Fibroblast of lung (primary cell): ENCODE data around the gene DCBLD2. TPM values are rescaled to one million over a fixed set of nuclear protein-coding genes. Genes with fewer than 3 reads are reported as not detected.
A peak's percentile ranks its signal among the peaks of the same experiment; 100 is the strongest.
"Not testable (repeated sequence)": the region's sequence is repeated elsewhere in the genome, so short reads cannot be mapped to it uniquely, and the experiment has no call there.

Experiments used
- DNase-seq, 2 donors: peaks; one replicate each; pipeline versions ENCODE4 v3.0.0 to v3.0.0-alpha.2; 2010; ENCODE audit warnings: low read depth in 2 of 2
- H2AFZ ChIP-seq: 2 replicates; pipeline ENCODE4 v1.5.1; 2012; ENCODE audit warnings: low read length, control low read depth, inconsistent platforms
- H3K27ac ChIP-seq: 2 replicates; pipeline ENCODE4 v1.5.1; 2011; ENCODE audit warnings: low read length, control low read depth; ENCODE audit not compliant: insufficient read depth
- H3K27me3 ChIP-seq: 2 replicates; pipeline ENCODE4 v1.5.1; 2011; ENCODE audit warnings: mild to moderate bottlenecking, low read length; ENCODE audit not compliant: control insufficient read depth, insufficient read depth
- H3K36me3 ChIP-seq: 2 replicates; pipeline ENCODE4 v1.5.1; 2011; ENCODE audit warnings: low read length; ENCODE audit not compliant: control insufficient read depth, insufficient read depth
- H3K4me1 ChIP-seq: 2 replicates; pipeline ENCODE4 v1.5.1; 2011; ENCODE audit warnings: low read length; ENCODE audit not compliant: control insufficient read depth, insufficient read depth; ENCODE audit errors: extremely low read depth
- H3K4me2 ChIP-seq: 2 replicates; pipeline ENCODE4 v1.5.1; 2011; ENCODE audit warnings: low read length, control low read depth; ENCODE audit not compliant: insufficient read depth; ENCODE audit errors: extremely low read depth
- H3K4me3 ChIP-seq, 4 experiments: fragments of 200-600 bp in 1 of 4; sonication (generic) in 1 of 4; replicated peaks in 1 of 4; 2 replicates each; pipeline ENCODE4 v1.5.1; 2011 to 2016; ENCODE audit warnings: low read length in 4 of 4, low read depth in 3 of 4, mild to moderate bottlenecking in 3 of 4, control low read depth in 2 of 4, inconsistent platforms in 1 of 4, mixed read lengths in 1 of 4; ENCODE audit not compliant: insufficient read depth in 1 of 4; ENCODE audit errors: control extremely low read depth in 1 of 4
- H3K79me2 ChIP-seq: 2 replicates; pipeline ENCODE4 v1.5.1; 2012; ENCODE audit warnings: mild to moderate bottlenecking, low read length, inconsistent platforms; ENCODE audit not compliant: control insufficient read depth, insufficient read depth
- H3K9ac ChIP-seq: 2 replicates; pipeline ENCODE4 v1.5.1; 2011; ENCODE audit warnings: mild to moderate bottlenecking, low read length, control low read depth; ENCODE audit not compliant: insufficient read depth
- H3K9me3 ChIP-seq: 2 replicates; pipeline ENCODE4 v1.5.1; 2012; ENCODE audit warnings: low read depth, low read length; ENCODE audit not compliant: control insufficient read depth, insufficient read depth
- H4K20me1 ChIP-seq: 2 replicates; pipeline ENCODE4 v1.5.1; 2011; ENCODE audit warnings: low read length; ENCODE audit not compliant: control insufficient read depth, insufficient read depth; ENCODE audit errors: extremely low read depth
- CTCF ChIP-seq, 2 donors: IDR thresholded peaks in 1 of 2; conservative IDR thresholded peaks in 1 of 2; 1 replicate in 1 of 2; 2 replicates in 1 of 2; pipeline ENCODE4 v1.5.1; 2011 to 2012; ENCODE audit warnings: low read length in 2 of 2, control low read depth in 1 of 2, inconsistent platforms in 1 of 2, low read depth in 1 of 2, mild to moderate bottlenecking in 1 of 2
- EZH2 ChIP-seq: IDR thresholded peaks from 2 replicates; pipeline ENCODE4 v1.5.1; 2012; ENCODE audit warnings: low read length, control low read depth, mild to moderate bottlenecking; ENCODE audit errors: missing control alignments
- polyA plus RNA-seq, 2 donors: library from polyadenylated mRNA; depleted of rRNA in 1 of 2; stranded (reverse) in 1 of 2; unstranded in 1 of 2; fragments of >200 nt; gene quantifications; 2 replicates each; pipeline ENCODE4 v1.2.1, GENCODE V29; 2011 to 2012; ENCODE audit warnings: missing spikeins in 1 of 2
- total RNA-seq: library from RNA; depleted of rRNA; stranded (reverse); fragments of >200 nt; gene quantifications from 2 replicates; pipeline ENCODE4 v1.2.1, GENCODE V29; 2014

DCBLD2 gene
- total and polyA plus RNA-seq, 2 donors (not counting 1 experiment from before 2014, with no cell fraction given) = 98.1 to 195 TPM

DNA sequence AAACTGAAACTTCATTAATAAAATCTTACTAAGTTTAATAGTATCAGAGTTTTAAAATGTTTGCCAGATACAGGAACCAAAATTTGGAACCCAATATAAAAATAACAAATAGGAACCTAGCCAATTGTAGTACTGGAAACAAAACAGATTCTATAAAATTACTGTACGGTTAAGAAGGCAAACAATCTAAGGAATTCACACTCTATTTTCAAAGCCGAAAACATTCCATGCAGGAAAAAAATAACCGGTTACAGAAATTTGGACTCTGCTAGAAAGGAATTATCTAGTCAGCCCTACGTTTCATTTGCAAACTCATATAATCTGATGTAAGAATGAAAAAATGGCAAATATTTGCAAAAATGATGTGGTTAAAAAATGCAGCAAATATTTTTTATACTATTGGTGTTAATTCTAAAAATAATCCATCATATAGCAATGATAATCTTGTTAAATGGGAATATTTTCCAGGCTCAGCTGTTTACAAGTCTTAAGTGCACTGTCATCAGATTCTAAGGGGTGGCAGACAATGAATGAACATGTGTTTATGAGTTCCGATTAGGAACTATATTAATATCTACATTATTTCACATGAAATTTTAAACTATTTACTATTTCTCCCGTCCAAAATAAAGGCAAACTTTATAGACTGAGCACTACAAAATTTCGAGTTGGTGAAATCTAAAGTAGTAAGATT is 58.1 kb downstream of the DCBLD2 start:
- TF ChIP-seq EZH2 (no peak), CTCF (conservative IDR thresholded peaks at IDR 0.05 in 1 of 2, IDR thresholded peaks at IDR 0.05 in 1 of 2; ENCODE audit: low read depth in 1 of 2, low read length in 2 of 2) (no peak)
- no peaks in the 10 kb centered on the region for H3K27me3 ChIP-seq
- peaks cover 7% of the 10 kb centered on the region for H3K4me1 ChIP-seq
- H3K27ac ChIP-seq = no peak overlapping the region
- no peak overlapping the region for H3K9ac ChIP-seq
- peak overlapping the region; percentile 26 for H3K4me2 ChIP-seq
- no peak overlapping the region for H2AFZ ChIP-seq
- no peaks in the 10 kb centered on the region for H3K9me3 ChIP-seq
- peaks cover 53% of the 10 kb centered on the region for H3K79me2 ChIP-seq
- peaks cover under 1% of the 10 kb centered on the region for H3K36me3 ChIP-seq
- peak in 1 of 2 donors; percentile 45 for DNase-seq
- H4K20me1 ChIP-seq = no peaks in the 10 kb centered on the region
- peak overlapping the region in 1 of 4 experiments; percentile 13 for H3K4me3 ChIP-seq

GRCh38 chr3:98839846-98840245 is 61.6 kb downstream of the DCBLD2 start:
- H3K4me1 ChIP-seq = no peaks in the 10 kb centered on the region
- H3K4me3 ChIP-seq = no peak overlapping the region
- H3K9me3 ChIP-seq = no peaks in the 10 kb centered on the region
- no peaks in the 10 kb centered on the region for H3K27me3 ChIP-seq
- no peak for TF ChIP-seq EZH2
- TF ChIP-seq CTCF (conservative IDR thresholded peaks at IDR 0.05 in 1 of 2, IDR thresholded peaks at IDR 0.05 in 1 of 2; ENCODE audit: low read depth in 1 of 2, low read length in 2 of 2) = no peak
- DNase-seq = peak; percentile 35 to 74
- no peak overlapping the region for H3K4me2 ChIP-seq
- H3K9ac ChIP-seq = no peak overlapping the region
- no peak overlapping the region for H3K27ac ChIP-seq
- H3K36me3 ChIP-seq = no peaks in the 10 kb centered on the region
- no peak overlapping the region for H2AFZ ChIP-seq
- H3K79me2 ChIP-seq = peaks cover 26% of the 10 kb centered on the region
- H4K20me1 ChIP-seq = no peaks in the 10 kb centered on the region

DNA sequence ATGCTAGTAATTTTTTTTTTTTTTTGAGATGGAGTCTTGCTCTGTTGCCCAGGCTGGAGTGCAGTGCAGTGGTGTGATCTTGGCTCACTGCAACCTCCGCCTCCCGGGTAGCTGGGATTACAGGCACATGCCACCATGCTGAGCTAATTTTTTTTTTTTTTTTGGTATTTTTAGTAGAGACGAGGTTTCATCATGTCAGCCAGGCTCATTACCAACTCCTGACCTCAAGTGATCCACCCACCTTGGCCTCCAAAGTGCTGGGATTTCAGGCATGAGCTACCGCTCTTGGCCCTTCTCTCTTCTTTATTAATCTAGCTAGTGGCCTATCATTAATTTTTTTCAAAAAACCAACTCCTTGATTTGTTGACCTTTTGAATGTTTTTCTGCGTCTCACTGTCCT is 70.4 kb downstream of the DCBLD2 start:
- not testable (repeated sequence) for H3K9ac ChIP-seq, H3K9me3 ChIP-seq, DNase-seq, H4K20me1 ChIP-seq, H2AFZ ChIP-seq, H3K4me2 ChIP-seq, H3K27ac ChIP-seq, H3K36me3 ChIP-seq, H3K4me3 ChIP-seq, H3K27me3 ChIP-seq, H3K4me1 ChIP-seq
- H3K79me2 ChIP-seq = peaks cover 18% of the 10 kb centered on the region
